ENCODE measurements around the gene SSBP2.
A peak's percentile ranks its signal among the peaks of the same experiment; 100 is the strongest.

SSBP2 gene

DNA sequence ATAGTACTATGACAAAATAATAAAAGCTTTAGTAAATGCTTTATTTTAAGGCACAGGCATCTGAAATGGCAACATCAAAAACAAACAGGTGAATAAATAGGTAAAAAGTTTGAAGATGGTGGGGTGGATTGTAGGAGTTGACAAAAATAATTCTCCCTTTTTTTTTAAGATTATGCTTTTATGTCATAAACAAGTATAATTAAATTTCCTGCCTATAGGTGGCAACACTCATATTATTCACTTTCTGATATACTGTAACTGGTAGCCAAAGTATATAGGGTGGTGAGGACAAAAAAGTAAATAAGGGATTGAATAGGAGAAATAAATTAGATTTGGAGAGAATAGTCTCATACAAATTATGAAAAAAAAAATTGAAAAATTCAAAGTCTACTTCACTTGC, 236.9 kb downstream of the SSBP2 start:
- TF ChIP-seq, protein P1, sequence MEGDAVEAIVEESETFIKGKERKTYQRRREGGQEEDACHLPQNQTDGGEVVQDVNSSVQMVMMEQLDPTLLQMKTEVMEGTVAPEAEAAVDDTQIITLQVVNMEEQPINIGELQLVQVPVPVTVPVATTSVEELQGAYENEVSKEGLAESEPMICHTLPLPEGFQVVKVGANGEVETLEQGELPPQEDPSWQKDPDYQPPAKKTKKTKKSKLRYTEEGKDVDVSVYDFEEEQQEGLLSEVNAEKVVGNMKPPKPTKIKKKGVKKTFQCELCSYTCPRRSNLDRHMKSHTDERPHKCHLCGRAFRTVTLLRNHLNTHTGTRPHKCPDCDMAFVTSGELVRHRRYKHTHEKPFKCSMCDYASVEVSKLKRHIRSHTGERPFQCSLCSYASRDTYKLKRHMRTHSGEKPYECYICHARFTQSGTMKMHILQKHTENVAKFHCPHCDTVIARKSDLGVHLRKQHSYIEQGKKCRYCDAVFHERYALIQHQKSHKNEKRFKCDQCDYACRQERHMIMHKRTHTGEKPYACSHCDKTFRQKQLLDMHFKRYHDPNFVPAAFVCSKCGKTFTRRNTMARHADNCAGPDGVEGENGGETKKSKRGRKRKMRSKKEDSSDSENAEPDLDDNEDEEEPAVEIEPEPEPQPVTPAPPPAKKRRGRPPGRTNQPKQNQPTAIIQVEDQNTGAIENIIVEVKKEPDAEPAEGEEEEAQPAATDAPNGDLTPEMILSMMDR (IDR thresholded peaks at IDR 0.05; ENCODE audit: insufficient read depth, low read length, poor library complexity, severe bottlenecking), result peak; percentile 22
- no peak for TF ChIP-seq EZH2phosphoT487 (conservative IDR thresholded peaks at IDR 0.05; ENCODE audit: low read length)
- no peak overlapping the region for H3K4me3 ChIP-seq (ENCODE audit: insufficient read depth, low read length, poor library complexity, severe bottlenecking)
- H3K36me3 ChIP-seq (ENCODE audit: low read length), result peaks cover 2% of the 10 kb centered on the region; the same call in 1 of the 2 replicates
- H2AFZ ChIP-seq (ENCODE audit: low read depth, low read length, severe bottlenecking), result no peak overlapping the region
- H3F3A ChIP-seq (ENCODE audit: insufficient read depth), result peaks cover 20% of the 10 kb centered on the region; the same call in 1 of the 2 replicates
- no peak overlapping the region for H3K4me2 ChIP-seq (ENCODE audit: low read depth, low read length, poor library complexity, severe bottlenecking)
- H3K9me2 ChIP-seq (replicated peaks; ENCODE audit: insufficient read depth, low read length), result no peaks in the 10 kb centered on the region
- H4K20me1 ChIP-seq (ENCODE audit: low read depth, low read length), result no peaks in the 10 kb centered on the region
- no peaks in the 10 kb centered on the region for H3K9me3 ChIP-seq (ENCODE audit: insufficient read depth, low read length)
- H3K79me2 ChIP-seq (ENCODE audit: insufficient read depth, low read length), result no peaks in the 10 kb centered on the region
- H3K27me3 ChIP-seq (ENCODE audit: low read length), result no peaks in the 10 kb centered on the region
- no peak overlapping the region for H3K9ac ChIP-seq (ENCODE audit: low read length)
- no peak overlapping the region for H3K27ac ChIP-seq (ENCODE audit: low read depth, low read length)

DNA sequence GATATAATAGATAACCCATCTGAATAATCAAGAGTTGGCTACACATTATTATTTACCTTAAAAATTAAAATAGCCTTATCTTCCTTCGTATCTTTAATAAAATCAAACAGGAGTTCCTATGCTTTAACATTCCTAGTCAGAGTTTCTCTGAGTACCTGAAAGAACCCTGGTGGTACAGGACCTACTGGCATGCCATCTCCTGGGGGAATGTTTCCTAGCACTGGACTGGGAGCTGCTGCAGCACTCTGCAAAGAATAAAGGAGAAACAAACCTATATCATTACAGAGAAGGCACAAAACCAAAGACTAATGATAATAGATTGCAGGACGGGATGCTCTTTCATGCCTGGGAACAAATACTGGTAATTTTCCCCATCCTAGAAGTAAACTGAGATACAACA, 237.4 kb downstream of the SSBP2 start:
- no peak overlapping the region for H3K4me2 ChIP-seq (ENCODE audit: low read depth, low read length, poor library complexity, severe bottlenecking)
- TF ChIP-seq EZH2phosphoT487 (conservative IDR thresholded peaks at IDR 0.05; ENCODE audit: low read length), result no peak
- TF ChIP-seq, protein P1 (IDR thresholded peaks at IDR 0.05; ENCODE audit: insufficient read depth, low read length, poor library complexity, severe bottlenecking), result no peak
- H2AFZ ChIP-seq (ENCODE audit: low read depth, low read length, severe bottlenecking), result no peak overlapping the region
- no peak overlapping the region for H3K4me3 ChIP-seq (ENCODE audit: insufficient read depth, low read length, poor library complexity, severe bottlenecking)
- H3F3A ChIP-seq (ENCODE audit: insufficient read depth), result peaks cover 19% of the 10 kb centered on the region; the same call in 1 of the 2 replicates
- no peaks in the 10 kb centered on the region for H3K9me2 ChIP-seq (replicated peaks; ENCODE audit: insufficient read depth, low read length)
- H3K27ac ChIP-seq (ENCODE audit: low read depth, low read length), result no peak overlapping the region
- no peaks in the 10 kb centered on the region for H3K27me3 ChIP-seq (ENCODE audit: low read length)
- H3K36me3 ChIP-seq (ENCODE audit: low read length), result peaks cover 2% of the 10 kb centered on the region; the same call in 1 of the 2 replicates
- H3K79me2 ChIP-seq (ENCODE audit: insufficient read depth, low read length), result no peaks in the 10 kb centered on the region
- H3K9ac ChIP-seq (ENCODE audit: low read length), result no peak overlapping the region
- no peaks in the 10 kb centered on the region for H3K9me3 ChIP-seq (ENCODE audit: insufficient read depth, low read length)
- no peaks in the 10 kb centered on the region for H4K20me1 ChIP-seq (ENCODE audit: low read depth, low read length)

DNA sequence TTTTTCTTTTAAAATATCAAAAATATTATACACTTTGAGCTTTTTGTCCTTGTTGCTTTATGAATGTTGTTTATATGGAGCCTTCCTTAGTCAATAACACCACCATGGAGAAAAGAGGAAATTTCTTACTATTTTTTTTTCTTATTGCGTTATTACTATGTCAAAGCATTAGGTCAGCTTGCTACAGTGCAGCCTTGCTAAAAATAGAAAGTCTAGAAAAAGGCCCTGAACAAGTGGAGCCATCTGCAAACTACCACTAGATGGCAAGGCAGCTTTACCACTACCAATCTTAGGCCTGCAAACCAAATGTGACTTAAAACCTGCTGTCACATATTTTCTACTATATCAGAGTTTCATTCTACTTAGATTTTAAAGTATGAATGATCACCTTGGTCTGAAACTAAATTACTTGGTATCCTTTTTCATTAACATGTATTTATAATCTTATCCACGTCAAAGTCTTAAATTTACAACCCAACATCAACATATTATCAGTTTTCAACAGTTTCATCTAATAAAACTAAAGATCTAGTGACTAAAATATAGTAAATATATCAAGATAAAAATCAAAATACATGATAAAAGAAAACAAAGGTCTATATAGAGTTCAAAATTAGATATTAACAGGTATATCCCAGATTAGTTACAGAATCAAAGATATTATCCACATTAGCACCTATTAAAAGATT, 243.9 kb downstream of the SSBP2 start:
- Histone ChIP-seq H3K4me3 (ENCODE audit: insufficient read depth, low read length, poor library complexity, severe bottlenecking) (no peak overlapping the region), H3K36me3 (ENCODE audit: low read length) (0 out of 2 replicates have a peak, but pooled peaks cover 2% of the 10 kb centered on the region), H3K9me3 (ENCODE audit: insufficient read depth, low read length) (no peaks in the 10 kb centered on the region), H4K20me1 (ENCODE audit: low read depth, low read length) (no peaks in the 10 kb centered on the region), H2AFZ (ENCODE audit: low read depth, low read length, severe bottlenecking) (no peak overlapping the region), H3K9ac (ENCODE audit: low read length) (no peak overlapping the region), H3F3A (ENCODE audit: insufficient read depth) (peaks cover 5% of the 10 kb centered on the region; the same call in 1 of the 2 replicates), H3K27me3 (ENCODE audit: low read length) (no peaks in the 10 kb centered on the region), H3K4me2 (ENCODE audit: low read depth, low read length, poor library complexity, severe bottlenecking) (peak overlapping the region; percentile 12), H3K79me2 (ENCODE audit: insufficient read depth, low read length) (peaks cover 6% of the 10 kb centered on the region; the same call in 1 of the 2 replicates), H3K9me2 (replicated peaks; ENCODE audit: insufficient read depth, low read length) (no peaks in the 10 kb centered on the region), H3K27ac (ENCODE audit: low read depth, low read length) (peak overlapping the region; percentile 27; the same call in 1 of the 2 replicates)
- TF ChIP-seq EZH2phosphoT487 (conservative IDR thresholded peaks at IDR 0.05; ENCODE audit: low read length), result no peak
- TF ChIP-seq, protein P1 (IDR thresholded peaks at IDR 0.05; ENCODE audit: insufficient read depth, low read length, poor library complexity, severe bottlenecking), result peak; percentile 77

Measured in SU-DHL-6 (cell line).